PC-9 (cell line): ENCODE measurements around the gene C18orf32. TPM values are rescaled to one million over a fixed set of nuclear protein-coding genes. Genes with fewer than 3 reads are reported as not detected.

Experiments
- BruUV-seq: library from RNA; stranded (reverse); fragments of 400-500 nt; replicated peaks from 2 replicates; lab custom pipeline; 2021; lab: Mats Ljungman, UMichigan
- CTCF ChIA-PET: fragments of 300-600 bp; sonication (Branson Sonifier 250); formaldehyde crosslinking; loops from one replicate; lab custom pipeline; 2022; ENCODE audit warnings: antibody characterized with exemption; lab: Charles Lee
- POLR2A ChIA-PET: fragments of 300-600 bp; sonication (Branson Sonifier 250); formaldehyde crosslinking; loops from one replicate; lab custom pipeline; 2022; ENCODE audit warnings: antibody characterized with exemption; ENCODE audit not compliant: unreplicated experiment; lab: Charles Lee
- DNase-seq, 2 experiments: peaks; one replicate each; pipeline versions ENCODE4 v3.0.0 to v3.0.0-alpha.2; 2015 to 2022; ENCODE audit warnings: mixed read lengths in 1 of 2
- H2AFZ ChIP-seq: fragments of 200-600 bp; sonication (generic); 2 replicates; pipeline ENCODE4 v1.8.1; 2017; ENCODE audit warnings: antibody characterized with exemption
- H3F3A ChIP-seq: fragments of 200-600 bp; sonication (generic); 2 replicates; pipeline ENCODE4 v1.8.1; 2017; ENCODE audit warnings: antibody characterized with exemption, mild to moderate bottlenecking, low read depth; ENCODE audit not compliant: insufficient read depth
- H3K27ac ChIP-seq: fragments of 200-600 bp; sonication (generic); 2 replicates; pipeline ENCODE4 v1.6.1; 2016; ENCODE audit warnings: mixed run types
- H3K27me3 ChIP-seq: fragments of 200-600 bp; sonication (generic); 2 replicates; pipeline ENCODE4 v1.6.1; 2016; ENCODE audit warnings: low read depth, mixed run types; ENCODE audit not compliant: insufficient read depth
- H3K36me3 ChIP-seq: fragments of 200-600 bp; sonication (generic); 2 replicates; pipeline ENCODE4 v1.6.1; 2016; ENCODE audit warnings: low read depth, mixed run types
- H3K4me1 ChIP-seq: fragments of 200-600 bp; sonication (generic); replicated peaks from 2 replicates; pipeline ENCODE4 v1.6.1; 2016; ENCODE audit warnings: mixed run types; ENCODE audit not compliant: insufficient read depth
- H3K4me2 ChIP-seq: fragments of 200-600 bp; sonication (generic); 2 replicates; pipeline ENCODE4 v1.6.1; 2017; ENCODE audit warnings: mixed run types
- H3K4me3 ChIP-seq: fragments of 200-600 bp; sonication (generic); 2 replicates; pipeline ENCODE4 v1.6.1; 2016; ENCODE audit warnings: mixed run types
- H3K79me2 ChIP-seq: fragments of 200-600 bp; sonication (generic); 2 replicates; pipeline ENCODE4 v1.6.1; 2017; ENCODE audit warnings: low read depth, mixed run types
- H3K9me2 ChIP-seq: fragments of 200-600 bp; sonication (generic); 2 replicates; pipeline ENCODE4 v1.8.1; 2017; ENCODE audit warnings: mild to moderate bottlenecking; ENCODE audit not compliant: insufficient read depth
- H3K9me3 ChIP-seq: fragments of 200-600 bp; sonication (generic); 2 replicates; pipeline ENCODE4 v1.8.1; 2016; ENCODE audit warnings: low read depth; ENCODE audit not compliant: insufficient read depth
- H4K20me1 ChIP-seq: fragments of 200-600 bp; sonication (generic); 2 replicates; pipeline ENCODE4 v1.8.1; 2017; ENCODE audit not compliant: insufficient read depth
- CTCF ChIP-seq: fragments of 200-600 bp; sonication (generic); conservative IDR thresholded peaks from 2 replicates; pipeline ENCODE4 v1.6.1; 2017; ENCODE audit warnings: mixed run types, antibody characterized with exemption, mild to moderate bottlenecking, moderate library complexity
- EZH2 ChIP-seq: fragments of 200-600 bp; sonication (generic); IDR thresholded peaks from 2 replicates; pipeline ENCODE4 v1.8.0; 2017; ENCODE audit warnings: antibody characterized with exemption, low read depth
- intact Hi-C: fragments of 100-400 bp; cut with micrococcal nuclease; formaldehyde crosslinking; loops from one replicate; pipeline ENCODE4 v1.10.0; 2022; ENCODE audit not compliant: unreplicated experiment
- total RNA-seq: library from RNA; stranded (reverse); gene quantifications from 2 replicates; pipeline ENCODE4 v1.2.3, GENCODE V29; 2021

The C18orf32 gene
- total RNA-seq, 1 experiment from 2014 or later = 19.2 TPM

- intact Hi-C loops = loop anchor here (10.0 kb wide), 1 partner anchor 1407 kb away; no protein-coding TSS in a partner anchor
- peaks cover 5% of the 10 kb centered on the region for H4K20me1 ChIP-seq
- H3K4me1 ChIP-seq = no peaks in the 10 kb centered on the region
- DNase-seq = no peak
- no peak overlapping the region for H3K4me3 ChIP-seq
- no peak overlapping the region for H3K27ac ChIP-seq
- H3K79me2 ChIP-seq = peaks cover 21% of the 10 kb centered on the region; the same call in 1 of the 2 replicates
- TF ChIP-seq CTCF = no peak
- TF ChIP-seq EZH2 = no peak
- H3K27me3 ChIP-seq = no peaks in the 10 kb centered on the region
- BruUV-seq = no TSS peak
- no peaks in the 10 kb centered on the region; the same call in 1 of the 2 replicates for H3K9me2 ChIP-seq
- POLR2A ChIA-PET = no interaction called here
- CTCF ChIA-PET = no interaction called here
- no peaks in the 10 kb centered on the region for H3K36me3 ChIP-seq
- no peaks in the 10 kb centered on the region for H3K9me3 ChIP-seq
- no peaks in the 10 kb centered on the region for H3F3A ChIP-seq
- no peak overlapping the region for H3K4me2 ChIP-seq
- no peak overlapping the region for H2AFZ ChIP-seq
These were observed 45.6 kb downstream of the C18orf32 start for GRCh38 chr18:49441338-49441938.

- Histone ChIP-seq H4K20me1 (no peaks in the 10 kb centered on the region; the same call in none of the 2 replicates), H3K36me3 (no peaks in the 10 kb centered on the region), H3K4me2 (no peak overlapping the region), H2AFZ (no peak overlapping the region), H3F3A (peaks cover 4% of the 10 kb centered on the region; the same call in 1 of the 2 replicates), H3K27me3 (no peaks in the 10 kb centered on the region), H3K9me2 (no peaks in the 10 kb centered on the region), H3K4me3 (no peak overlapping the region), H3K27ac (no peak overlapping the region), H3K4me1 (no peaks in the 10 kb centered on the region), H3K9me3 (no peaks in the 10 kb centered on the region), H3K79me2 (peaks cover 17% of the 10 kb centered on the region; the same call in 1 of the 2 replicates)
- ChIA-PET POLR2A (no interaction called here), CTCF (no interaction called here)
- TF ChIP-seq EZH2 (no peak), CTCF (no peak)
- no peak for DNase-seq
- intact Hi-C loops = no loop called here
- BruUV-seq = no TSS peak
These were observed 51.9 kb downstream of the C18orf32 start for GRCh38 chr18:49435170-49435569.

GRCh38 chr18:49432602-49433001 lies 54.4 kb downstream of the C18orf32 start:
- Histone ChIP-seq H3K27ac (no peak overlapping the region), H3F3A (peaks cover 4% of the 10 kb centered on the region; the same call in 1 of the 2 replicates), H3K4me3 (no peak overlapping the region), H3K36me3 (no peaks in the 10 kb centered on the region), H3K9me3 (no peaks in the 10 kb centered on the region), H3K9me2 (no peaks in the 10 kb centered on the region), H4K20me1 (no peaks in the 10 kb centered on the region; the same call in none of the 2 replicates), H3K79me2 (peaks cover 6% of the 10 kb centered on the region; the same call in 1 of the 2 replicates), H3K4me1 (no peaks in the 10 kb centered on the region), H3K27me3 (no peaks in the 10 kb centered on the region), H3K4me2 (no peak overlapping the region), H2AFZ (no peak overlapping the region)
- TF ChIP-seq CTCF = no peak
- no peak for TF ChIP-seq EZH2
- ChIA-PET CTCF (interaction anchor here (0.6 to 1.0 kb wide), 4 partner anchors 11 to 378 kb away, joined by 3 to 8 read pairs (median 4); no protein-coding TSS in a partner anchor), POLR2A (interaction anchor here (0.6 to 0.7 kb wide), 3 partner anchors 13 to 751 kb away, joined by 4 to 13 read pairs (median 12); no protein-coding TSS in a partner anchor)
- intact Hi-C loops = no loop called here
- DNase-seq = no peak
- no TSS peak for BruUV-seq
